HG02798 (cell line): ENCODE measurements around the gene MYT1.

Source experiments
- ATAC-seq: cut with Tn5 transposase; IDR thresholded peaks from one replicate; pipeline ENCODE4 v1.9.1; 2021; ENCODE audit warnings: mild to moderate bottlenecking; ENCODE audit not compliant: unreplicated experiment, poor library complexity

MYT1 gene

DNA sequence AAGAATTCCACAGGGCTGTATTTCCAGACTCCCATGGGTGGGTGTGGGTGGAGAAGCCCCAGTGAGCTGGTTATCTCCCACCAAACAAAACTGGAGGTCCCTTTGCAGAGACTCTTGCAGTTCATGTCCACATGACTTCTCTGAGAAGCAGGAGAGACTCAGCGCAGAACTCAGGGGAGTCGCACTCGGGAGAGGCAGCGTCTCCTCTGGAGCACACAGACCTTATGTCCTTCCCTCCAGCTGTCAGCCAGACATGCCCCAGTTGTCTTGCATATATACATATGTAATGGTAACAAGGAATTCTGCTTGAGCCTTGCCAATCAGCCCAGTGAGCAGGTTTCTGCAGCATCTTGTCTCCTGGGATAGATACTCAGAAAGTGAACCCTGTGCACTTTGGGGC is 23.8 kb downstream of the MYT1 start:
- no peak for ATAC-seq

DNA sequence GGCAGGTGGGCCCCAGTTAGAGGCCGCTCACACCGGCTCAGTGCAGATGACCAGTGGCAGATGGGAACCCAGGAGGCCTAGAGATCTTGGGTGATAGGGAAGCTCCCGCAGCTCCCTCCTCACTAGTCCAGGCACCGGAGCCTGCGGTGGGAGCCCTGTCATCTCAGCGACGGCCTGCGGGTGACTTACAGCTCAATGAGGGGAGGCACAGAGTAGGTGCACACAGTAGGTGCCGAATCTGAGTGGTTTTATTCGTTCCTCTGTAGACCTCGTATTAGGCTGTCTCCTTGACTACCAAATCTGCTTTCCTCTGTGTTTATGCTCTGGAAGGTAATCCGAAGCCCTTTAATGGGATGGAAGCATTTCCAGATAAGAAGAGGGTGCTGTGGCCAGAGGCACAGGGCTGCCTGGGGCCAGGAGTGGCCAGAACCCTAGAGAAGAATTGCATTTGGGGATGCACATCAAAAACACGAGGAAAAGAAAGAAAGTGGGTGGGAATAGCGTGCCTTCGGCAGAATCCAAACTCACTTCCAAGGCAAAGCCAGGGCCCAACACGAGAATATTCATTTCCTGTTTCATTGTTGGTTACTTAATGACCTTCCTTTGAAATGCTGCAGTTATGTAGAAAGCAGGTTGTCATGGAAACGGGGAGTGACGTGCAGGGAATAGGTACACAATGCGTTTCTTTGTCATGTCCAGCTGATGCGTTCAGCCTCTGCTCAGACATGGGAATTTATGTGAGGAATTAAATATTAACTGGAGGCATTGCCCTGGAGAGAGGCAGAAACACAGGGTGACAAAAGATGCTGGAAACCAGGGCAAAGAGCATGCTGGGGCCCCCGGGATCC is 24.7 kb downstream of the MYT1 start:
- ATAC-seq: no peak

DNA sequence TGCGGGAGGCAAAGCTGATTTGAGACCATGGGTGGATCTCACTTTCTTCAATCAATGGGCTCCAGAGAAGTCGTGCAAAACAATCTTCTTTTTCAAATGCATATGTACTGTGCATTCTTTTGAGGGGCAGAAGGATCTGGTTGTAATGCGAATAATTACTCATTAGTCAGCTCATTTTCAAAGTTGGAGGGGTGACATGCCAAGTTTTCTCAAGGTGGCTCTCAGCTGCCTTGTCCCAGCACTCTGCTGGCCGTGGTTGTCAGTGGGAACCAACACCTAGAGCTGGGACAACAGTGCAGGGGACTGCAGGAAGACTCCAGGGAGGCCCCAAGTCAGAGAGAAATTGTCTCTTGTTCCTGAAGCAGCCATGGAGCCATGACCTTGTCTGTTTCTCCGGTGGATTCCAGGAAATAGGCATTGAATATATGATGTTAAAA is 25.3 kb downstream of the MYT1 start:
- ATAC-seq: no peak

DNA sequence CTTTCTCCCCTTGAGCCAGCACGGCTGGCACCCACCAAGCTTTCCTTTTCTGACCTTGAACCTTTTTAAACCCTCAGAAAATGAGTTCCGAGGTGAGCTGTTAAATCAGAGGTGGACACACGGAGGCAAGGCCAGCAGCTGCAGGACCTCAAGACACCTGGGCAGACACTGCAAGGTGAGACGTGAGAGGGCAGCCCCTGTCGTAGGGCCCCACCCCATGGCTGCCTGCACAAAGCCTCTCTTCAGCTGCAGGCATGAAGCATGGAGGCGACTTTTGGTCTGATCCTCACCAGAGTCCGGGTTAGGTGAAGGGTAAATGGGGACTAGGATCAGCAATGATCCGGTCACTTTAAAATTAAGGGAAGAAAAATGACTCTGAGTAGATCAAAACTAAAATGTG is 25.7 kb downstream of the MYT1 start:
- no peak for ATAC-seq

- no peak for ATAC-seq
Measured at GRCh38 chr20:64191002-64191401, 26.8 kb downstream of the MYT1 start.

DNA sequence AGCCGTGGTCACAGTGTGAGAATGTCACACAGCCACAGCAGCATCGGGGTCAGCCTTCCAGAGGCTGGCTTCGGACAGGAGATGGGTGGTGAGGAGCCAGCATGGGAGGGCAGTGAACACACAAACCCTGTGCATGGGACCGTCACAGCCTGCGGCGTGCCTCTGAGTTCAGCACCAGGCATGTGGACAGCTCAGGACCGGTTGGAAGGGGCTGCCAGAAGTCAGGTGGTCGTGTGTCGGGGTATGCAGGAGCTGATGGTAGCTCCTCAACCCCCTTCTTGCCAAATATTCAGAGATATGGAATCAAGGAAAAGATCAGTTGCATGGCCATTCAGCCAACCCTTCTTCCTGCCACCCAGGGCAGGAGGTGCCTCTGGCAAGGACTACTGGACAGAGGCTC is 28.2 kb downstream of the MYT1 start:
- no peak for ATAC-seq

- ATAC-seq: no peak
Measured at GRCh38 chr20:64193058-64193457, 28.8 kb downstream of the MYT1 start.

DNA sequence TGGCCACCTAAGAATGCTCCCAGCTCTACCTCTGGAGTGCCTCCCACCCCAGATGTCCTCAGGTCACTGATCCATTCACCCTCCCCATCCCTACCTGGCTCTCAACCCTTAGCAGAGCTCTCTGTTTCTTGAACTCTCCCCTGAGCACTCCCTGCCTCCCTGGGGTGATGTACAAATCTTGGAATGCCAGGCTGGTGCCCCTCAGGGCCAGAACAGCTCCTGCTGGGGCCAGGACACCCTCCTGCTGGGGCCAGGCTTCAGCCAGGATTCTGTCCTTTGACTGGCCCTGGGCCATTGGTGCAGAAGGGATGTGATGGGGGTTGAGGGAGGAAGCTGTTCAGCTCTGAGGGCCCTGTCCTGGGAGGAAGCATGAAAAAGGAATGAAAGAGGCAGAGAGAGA is 30.0 kb downstream of the MYT1 start:
- ATAC-seq: no peak

- no peak for ATAC-seq
Measured at GRCh38 chr20:64196309-64196708, 32.1 kb downstream of the MYT1 start.

DNA sequence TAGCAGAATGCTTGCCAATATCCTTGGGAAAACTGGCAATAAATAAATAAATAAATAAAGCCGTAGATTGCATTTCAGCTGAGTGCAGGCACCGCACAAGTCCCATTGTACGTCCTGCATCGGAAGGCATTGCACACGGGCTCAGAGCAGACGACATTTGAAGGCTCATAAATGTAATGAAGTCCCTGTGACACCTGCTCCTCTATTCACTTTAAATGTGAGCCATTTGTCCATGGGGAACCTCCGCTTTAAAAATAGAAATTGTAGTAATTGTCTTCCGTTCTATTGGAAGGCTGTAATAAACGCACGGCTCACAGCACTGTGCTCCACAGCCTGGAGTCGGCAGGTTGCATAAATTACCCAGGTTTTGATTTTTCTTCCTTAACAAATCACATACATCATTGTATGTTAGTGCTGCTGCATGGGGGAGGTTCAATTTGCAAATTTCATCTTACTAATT is 32.6 kb downstream of the MYT1 start:
- no peak for ATAC-seq

DNA sequence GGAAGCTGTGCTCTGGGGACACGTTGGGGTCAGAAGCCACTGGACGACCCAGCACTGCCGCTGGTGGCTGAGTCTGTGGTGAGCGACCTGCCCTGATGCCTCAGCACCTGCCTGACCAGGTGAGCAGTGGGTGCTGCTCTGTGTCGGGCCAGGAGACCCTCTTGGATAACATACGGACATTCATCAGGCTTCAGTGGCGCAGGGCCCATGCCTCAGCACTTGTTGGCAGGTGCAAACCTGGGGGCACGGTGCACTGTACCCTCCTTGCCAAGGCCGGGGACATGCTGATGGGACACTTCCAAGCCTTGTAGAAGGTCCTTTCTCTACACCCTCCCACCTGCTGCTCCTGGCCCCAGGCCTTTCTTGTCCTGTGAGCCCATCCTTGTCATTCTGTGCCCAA is 34.1 kb downstream of the MYT1 start:
- no peak for ATAC-seq

- no peak for ATAC-seq
Measured at GRCh38 chr20:64199395-64199794, 35.1 kb downstream of the MYT1 start.

DNA sequence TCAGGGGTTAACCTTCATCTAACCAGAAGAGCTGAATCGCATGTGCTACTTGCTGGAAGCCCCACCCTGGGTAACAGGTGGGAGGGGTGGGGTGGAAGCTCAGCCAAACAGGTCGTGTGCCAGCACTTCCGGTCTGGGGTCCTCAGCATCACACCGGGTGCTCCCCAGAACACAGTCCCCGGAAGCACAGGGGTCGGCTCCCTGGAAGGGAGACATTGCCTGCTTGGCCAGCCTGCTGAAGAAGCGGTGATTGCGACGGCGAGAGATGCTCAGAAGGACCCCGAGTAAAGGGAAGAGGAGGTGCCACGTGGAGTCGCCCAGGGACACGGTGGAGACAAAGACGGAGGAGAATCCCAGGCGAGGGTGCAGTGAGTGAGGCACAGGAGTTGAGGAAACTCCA is 36.5 kb downstream of the MYT1 start:
- ATAC-seq: no peak

GRCh38 chr20:64201653-64202052 is 37.4 kb downstream of the MYT1 start:
- ATAC-seq: no peak

DNA sequence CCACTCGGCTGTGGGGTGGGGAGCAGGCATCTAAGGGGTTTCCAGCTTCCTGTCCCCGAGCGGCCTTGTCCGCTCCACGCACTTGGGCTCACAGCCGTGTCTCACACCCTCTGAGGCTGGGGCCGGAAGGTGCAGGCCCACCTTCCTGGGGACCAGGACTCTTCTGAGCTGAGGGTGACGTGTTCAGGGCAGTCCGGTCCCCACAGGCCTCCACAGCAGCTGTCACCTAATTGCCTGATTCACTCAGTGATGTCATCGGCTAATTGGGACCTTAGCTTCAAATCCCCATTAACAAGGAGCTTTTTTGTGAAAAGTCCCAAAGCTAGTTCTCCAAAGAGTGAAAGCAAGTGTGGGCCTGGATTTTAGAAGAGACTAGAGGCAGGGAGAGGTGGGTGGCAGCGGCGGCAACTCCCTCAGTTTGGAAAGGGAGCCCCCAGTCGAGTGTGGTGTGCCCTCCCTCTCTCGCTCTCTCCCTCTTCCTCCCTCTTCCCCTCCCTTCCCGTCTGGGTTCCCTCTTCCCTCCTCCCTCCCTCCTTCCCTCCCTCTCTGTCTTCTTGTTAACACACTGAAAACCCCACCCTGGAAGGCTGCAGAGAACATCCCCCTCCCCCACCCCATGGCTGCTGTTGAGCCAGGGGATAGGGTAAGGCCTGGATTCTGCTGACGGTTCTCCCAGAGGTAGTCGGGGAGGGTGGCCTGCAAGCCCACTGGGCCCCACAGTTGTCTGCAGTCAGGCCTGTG is 39.0 kb downstream of the MYT1 start:
- ATAC-seq: no peak

GRCh38 chr20:64205611-64206026 is 41.4 kb downstream of the MYT1 start:
- no peak for ATAC-seq

GRCh38 chr20:64206614-64207013 is 42.4 kb downstream of the MYT1 start:
- no peak for ATAC-seq

- ATAC-seq: no peak
Measured at GRCh38 chr20:64207641-64208590, 43.7 kb downstream of the MYT1 start.

DNA sequence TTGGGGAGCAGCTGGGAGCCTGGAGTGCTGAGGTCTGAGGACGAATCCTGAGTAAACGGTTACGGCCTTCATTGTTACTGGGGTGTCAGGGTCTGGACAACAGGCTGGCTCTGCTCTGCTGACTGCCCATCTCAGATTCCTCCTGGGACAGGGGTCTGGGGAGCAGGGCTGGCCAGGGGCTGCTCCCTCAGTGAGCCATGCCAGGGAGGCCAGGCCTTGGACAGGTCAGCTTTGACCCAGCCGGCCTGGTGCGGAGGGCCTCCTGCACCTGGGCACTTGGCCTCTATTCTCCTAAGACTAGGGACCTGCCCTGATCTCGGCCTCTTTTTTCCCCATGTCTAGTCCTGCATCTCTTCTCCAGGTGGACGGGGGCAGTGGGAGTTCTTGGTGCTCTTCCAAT is 44.9 kb downstream of the MYT1 start:
- no peak for ATAC-seq

GRCh38 chr20:64210656-64211369 is 46.6 kb downstream of the MYT1 start:
- no peak for ATAC-seq
